H9 (cell line): ENCODE data around the gene CDH15. TPM values are rescaled to one million over a fixed set of nuclear protein-coding genes. Genes with fewer than 3 reads are reported as not detected.

ENCODE experiments used
- DNase-seq: peaks from one replicate; pipeline ENCODE4 v3.0.0-alpha.2; 2017
- H2AFZ ChIP-seq: one replicate; pipeline ENCODE4 v1.6.1; 2013; ENCODE audit warnings: mild to moderate bottlenecking, low read length, control low read depth, moderate library complexity
- H2AK5ac ChIP-seq: 2 replicates; pipeline ENCODE4 v1.6.1; 2013; ENCODE audit warnings: low read length, control low read depth, mixed read lengths; ENCODE audit not compliant: insufficient read length
- H2BK120ac ChIP-seq: one replicate; pipeline ENCODE4 v1.6.1; 2013; ENCODE audit warnings: low read depth, mild to moderate bottlenecking, low read length, control low read depth, inconsistent platforms; ENCODE audit not compliant: poor library complexity, severe bottlenecking
- H2BK12ac ChIP-seq: 2 replicates; pipeline ENCODE4 v1.6.1; 2013; ENCODE audit warnings: low read length, control low read depth, mixed read lengths, low read depth; ENCODE audit not compliant: insufficient read length
- H2BK15ac ChIP-seq: 2 replicates; pipeline ENCODE4 v1.6.1; 2013; ENCODE audit warnings: low read depth, low read length, control low read depth
- H2BK20ac ChIP-seq: one replicate; pipeline ENCODE4 v1.6.1; 2013; ENCODE audit warnings: low read depth, mild to moderate bottlenecking, low read length, control low read depth, inconsistent platforms; ENCODE audit not compliant: poor library complexity, severe bottlenecking
- H2BK5ac ChIP-seq: 2 replicates; pipeline ENCODE4 v1.6.1; 2013; ENCODE audit warnings: low read length, control low read depth, mixed read lengths; ENCODE audit not compliant: insufficient read length
- H3K14ac ChIP-seq: 2 replicates; pipeline ENCODE4 v1.6.1; 2013; ENCODE audit warnings: low read length, control low read depth; ENCODE audit not compliant: insufficient read depth
- H3K18ac ChIP-seq: 2 replicates; pipeline ENCODE4 v1.6.1; 2013; ENCODE audit warnings: low read depth, mild to moderate bottlenecking, mixed read lengths, low read length, control low read depth; ENCODE audit not compliant: insufficient read length
- H3K23ac ChIP-seq: 2 replicates; pipeline ENCODE4 v1.6.1; 2013; ENCODE audit warnings: low read length, control low read depth, mixed read lengths, low read depth; ENCODE audit not compliant: insufficient read length
- H3K23me2 ChIP-seq: 2 replicates; pipeline ENCODE4 v1.6.1; 2013; ENCODE audit warnings: low read depth, mild to moderate bottlenecking, mixed read lengths, low read length, control low read depth; ENCODE audit not compliant: insufficient read length, poor library complexity, severe bottlenecking
- H3K27ac ChIP-seq: 2 replicates; pipeline ENCODE4 v1.5.1; 2013; ENCODE audit warnings: low read length, control low read depth, mixed read lengths, low read depth; ENCODE audit not compliant: insufficient read length
- H3K27me3 ChIP-seq: 2 replicates; pipeline ENCODE4 v1.6.1; 2013; ENCODE audit warnings: low read length, control low read depth, inconsistent platforms; ENCODE audit not compliant: insufficient read depth
- H3K4ac ChIP-seq: 2 replicates; pipeline ENCODE4 v1.6.1; 2013; ENCODE audit warnings: low read depth, mild to moderate bottlenecking, control low read depth, inconsistent platforms, low read length, moderate library complexity
- H3K4me1 ChIP-seq: 2 replicates; pipeline ENCODE4 v1.6.1; 2013; ENCODE audit warnings: low read length, control low read depth, inconsistent platforms; ENCODE audit not compliant: insufficient read depth
- H3K4me2 ChIP-seq: 2 replicates; pipeline ENCODE4 v1.6.1; 2013; ENCODE audit warnings: low read length, control low read depth, mixed read lengths; ENCODE audit not compliant: insufficient read length, insufficient read depth
- H3K56ac ChIP-seq: 2 replicates; pipeline ENCODE4 v1.6.1; 2013; ENCODE audit warnings: low read depth, mild to moderate bottlenecking, mixed read lengths, low read length, control low read depth; ENCODE audit not compliant: insufficient read length
- H3K79me1 ChIP-seq: 2 replicates; pipeline ENCODE4 v1.6.1; 2013; ENCODE audit warnings: low read depth, mild to moderate bottlenecking, moderate library complexity, low read length, control low read depth, inconsistent platforms; ENCODE audit not compliant: insufficient read depth, poor library complexity, severe bottlenecking
- H3K79me2 ChIP-seq: 2 replicates; pipeline ENCODE4 v1.6.1; 2013; ENCODE audit warnings: low read length, control low read depth, inconsistent platforms; ENCODE audit not compliant: insufficient read depth
- H3K9ac ChIP-seq: 2 replicates; pipeline ENCODE4 v1.6.1; 2013; ENCODE audit warnings: low read length, control low read depth, mixed read lengths; ENCODE audit not compliant: insufficient read length; ENCODE audit errors: extremely low read depth
- H3K9me3 ChIP-seq: one replicate; pipeline ENCODE4 v1.6.1; 2013; ENCODE audit warnings: low read depth, low read length, inconsistent platforms; ENCODE audit not compliant: control insufficient read depth
- H3T11ph ChIP-seq: one replicate; pipeline ENCODE4 v1.6.1; 2013; ENCODE audit warnings: mild to moderate bottlenecking, low read length, control low read depth, inconsistent platforms
- H4K20me1 ChIP-seq: one replicate; pipeline ENCODE4 v1.6.1; 2013; ENCODE audit not compliant: control insufficient read depth, insufficient read length, insufficient read depth
- H4K5ac ChIP-seq: 2 replicates; pipeline ENCODE4 v1.6.1; 2013; ENCODE audit warnings: low read depth, mild to moderate bottlenecking, mixed read lengths, low read length, control low read depth; ENCODE audit not compliant: insufficient read length
- H4K8ac ChIP-seq: replicated peaks from 2 replicates; pipeline ENCODE4 v1.6.1; 2013; ENCODE audit warnings: low read length, control low read depth, mixed read lengths, low read depth; ENCODE audit not compliant: insufficient read length
- H4K91ac ChIP-seq: 2 replicates; pipeline ENCODE4 v1.6.1; 2013; ENCODE audit warnings: low read depth, mild to moderate bottlenecking, moderate library complexity, mixed read lengths, low read length, control low read depth; ENCODE audit not compliant: insufficient read length
- H3K27ac Mint-ChIP-seq, 3 experiments: 2 replicates in 2 of 3; 3 replicates in 1 of 3; pipeline ENCODE4 v1.8.0; 2020 to 2021; ENCODE audit warnings: mixed read lengths in 3 of 3, mild to moderate bottlenecking in 1 of 3, moderate library complexity in 1 of 3
- H3K27me3 Mint-ChIP-seq: 2 replicates; pipeline ENCODE4 v1.8.0; 2021; ENCODE audit warnings: low read depth, mild to moderate bottlenecking, moderate library complexity, mixed read lengths
- H3K36me3 Mint-ChIP-seq, 3 experiments: 2 replicates in 2 of 3; 3 replicates in 1 of 3; pipeline ENCODE4 v1.8.0; 2020 to 2021; ENCODE audit warnings: low read depth in 3 of 3, mixed read lengths in 3 of 3; ENCODE audit not compliant: insufficient read depth in 1 of 3
- H3K4me1 Mint-ChIP-seq, 2 experiments: 2 replicates each; pipeline ENCODE4 v1.8.0; 2020; ENCODE audit warnings: mixed read lengths in 2 of 2
- H3K4me3 Mint-ChIP-seq, 2 experiments: 2 replicates in 1 of 2; 3 replicates in 1 of 2; pipeline ENCODE4 v1.8.0; 2020 to 2021; ENCODE audit warnings: mild to moderate bottlenecking in 2 of 2, mixed read lengths in 2 of 2, moderate library complexity in 1 of 2
- H3K9me3 Mint-ChIP-seq, 2 experiments: 2 replicates in 1 of 2; 3 replicates in 1 of 2; pipeline ENCODE4 v1.8.0; 2020; ENCODE audit warnings: mild to moderate bottlenecking in 2 of 2, mixed read lengths in 2 of 2, moderate library complexity in 1 of 2
- WGBS: extraction: QIAGEN DNeasy Blood & Tissue Kit; methylation state at CpG from one replicate; pipeline ENCODE4 v1.1.7; 2013; ENCODE audit warnings: missing lambda C conversion rate, low lambda C conversion rate, mixed read lengths; ENCODE audit not compliant: insufficient read length; ENCODE audit errors: extremely low coverage; 5-methylcytosine and 5-hydroxymethylcytosine counted together
- total RNA-seq: library from RNA; stranded (reverse); gene quantifications from 2 replicates; pipeline ENCODE4 v1.2.1, GENCODE V29; 2021
- TF ChIP-seq, protein P1 (sequence below): fragments of 200-600 bp; sonication (generic); conservative IDR thresholded peaks from 3 replicates; pipeline ENCODE4 v1.8.0; 2021; ENCODE audit warnings: antibody characterized with exemption, mild to moderate bottlenecking

Gene CDH15
- total RNA-seq, 1 experiment from 2014 or later: 0.28 TPM

- Histone ChIP-seq H3K27ac (no peak overlapping the region), H3K79me1 (no peaks in the 10 kb centered on the region), H3K79me2 (no peaks in the 10 kb centered on the region), H3K27me3 (no peaks in the 10 kb centered on the region), H2BK15ac (no peak overlapping the region), H2BK120ac (no peak overlapping the region), H2BK20ac (no peak overlapping the region), H4K5ac (no peak overlapping the region), H3K4ac (no peak overlapping the region), H4K91ac (no peak overlapping the region), H2BK12ac (no peak overlapping the region), H3K56ac (no peak overlapping the region), H2AFZ (no peak overlapping the region), H3K23ac (no peak overlapping the region), H3K4me2 (no peak overlapping the region), H2AK5ac (no peak overlapping the region), H4K8ac (no peak overlapping the region), H3T11ph (no peak overlapping the region), H3K4me1 (no peaks in the 10 kb centered on the region), H3K14ac (no peak overlapping the region), H3K9me3 (no peaks in the 10 kb centered on the region), H3K9ac (no peak overlapping the region), H2BK5ac (no peak overlapping the region), H4K20me1 (no peaks in the 10 kb centered on the region), H3K23me2 (peaks cover 6% of the 10 kb centered on the region), H3K18ac (no peak overlapping the region)
- Mint-ChIP-seq H3K4me1 (peaks cover 9 to 23% of the 10 kb centered on the region in 2 experiments), H3K36me3 (no peaks in the 10 kb centered on the region), H3K27ac (no peak overlapping the region), H3K9me3 (no peaks in the 10 kb centered on the region), H3K27me3 (peaks cover 18% of the 10 kb centered on the region), H3K4me3 (no peak overlapping the region)
- DNase-seq: no peak
- TF ChIP-seq, protein P1, sequence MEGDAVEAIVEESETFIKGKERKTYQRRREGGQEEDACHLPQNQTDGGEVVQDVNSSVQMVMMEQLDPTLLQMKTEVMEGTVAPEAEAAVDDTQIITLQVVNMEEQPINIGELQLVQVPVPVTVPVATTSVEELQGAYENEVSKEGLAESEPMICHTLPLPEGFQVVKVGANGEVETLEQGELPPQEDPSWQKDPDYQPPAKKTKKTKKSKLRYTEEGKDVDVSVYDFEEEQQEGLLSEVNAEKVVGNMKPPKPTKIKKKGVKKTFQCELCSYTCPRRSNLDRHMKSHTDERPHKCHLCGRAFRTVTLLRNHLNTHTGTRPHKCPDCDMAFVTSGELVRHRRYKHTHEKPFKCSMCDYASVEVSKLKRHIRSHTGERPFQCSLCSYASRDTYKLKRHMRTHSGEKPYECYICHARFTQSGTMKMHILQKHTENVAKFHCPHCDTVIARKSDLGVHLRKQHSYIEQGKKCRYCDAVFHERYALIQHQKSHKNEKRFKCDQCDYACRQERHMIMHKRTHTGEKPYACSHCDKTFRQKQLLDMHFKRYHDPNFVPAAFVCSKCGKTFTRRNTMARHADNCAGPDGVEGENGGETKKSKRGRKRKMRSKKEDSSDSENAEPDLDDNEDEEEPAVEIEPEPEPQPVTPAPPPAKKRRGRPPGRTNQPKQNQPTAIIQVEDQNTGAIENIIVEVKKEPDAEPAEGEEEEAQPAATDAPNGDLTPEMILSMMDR: no peak
- WGBS: no CpG with 5 or more reads among the region's 23 CpGs
Measured at GRCh38 chr16:89168381-89169189, 3.0 kb upstream of the CDH15 start.
